ENCODE data around the gene SLC17A9.

Gene SLC17A9

GRCh38 chr20:62990306-62990825 is 37.9 kb downstream of the SLC17A9 start:
- Histone ChIP-seq H4K8ac (ENCODE audit: low read depth, low read length) (no peak overlapping the region), H3K79me2 (ENCODE audit: control insufficient read depth, insufficient read depth, low read length) (no peaks in the 10 kb centered on the region), H2BK15ac (replicated peaks; ENCODE audit: low read depth) (no peak overlapping the region), H2BK120ac (ENCODE audit: low read depth, low read length) (no peak overlapping the region), H3K4me1 (ENCODE audit: control insufficient read depth, low read depth, low read length) (no peaks in the 10 kb centered on the region), H3K23ac (ENCODE audit: low read length) (no peak overlapping the region), H2AK5ac (ENCODE audit: low read length) (no peak overlapping the region), H3K27me3 (ENCODE audit: insufficient read depth, low read length, poor library complexity) (no peaks in the 10 kb centered on the region), H3K4me2 (ENCODE audit: low read length) (no peak overlapping the region), H3K56ac (ENCODE audit: low read length) (no peak overlapping the region), H3K18ac (ENCODE audit: low read length) (no peak overlapping the region), H3K79me1 (ENCODE audit: low read length) (no peaks in the 10 kb centered on the region), H4K5ac (ENCODE audit: low read length) (no peak overlapping the region), H3K9ac (ENCODE audit: low read length) (no peak overlapping the region), H3K4ac (ENCODE audit: low read depth, low read length) (no peak overlapping the region), H3K36me3 (ENCODE audit: control insufficient read depth, insufficient read depth, low read length) (no peaks in the 10 kb centered on the region), H3K27ac (ENCODE audit: low read depth, low read length) (no peak overlapping the region), H2BK5ac (ENCODE audit: low read length) (no peak overlapping the region), H3K4me3 (ENCODE audit: low read length) (no peak overlapping the region)
- DNase-seq = no peak
- no CpG with 5 or more reads among the region's 22 CpGs for WGBS (ENCODE audit: extremely low coverage, insufficient coverage, low lambda C conversion rate)

GRCh38 chr20:62991196-62991807 is 38.8 kb downstream of the SLC17A9 start:
- H3K27me3 ChIP-seq (ENCODE audit: insufficient read depth, low read length, poor library complexity) = no peaks in the 10 kb centered on the region
- H3K4ac ChIP-seq (ENCODE audit: low read depth, low read length) = no peak overlapping the region
- H3K9ac ChIP-seq (ENCODE audit: low read length) = no peak overlapping the region
- no peak overlapping the region for H2BK120ac ChIP-seq (ENCODE audit: low read depth, low read length)
- H3K4me3 ChIP-seq (ENCODE audit: low read length) = no peak overlapping the region
- H3K56ac ChIP-seq (ENCODE audit: low read length) = no peak overlapping the region
- no peak overlapping the region for H2BK15ac ChIP-seq (replicated peaks; ENCODE audit: low read depth)
- H3K79me1 ChIP-seq (ENCODE audit: low read length) = no peaks in the 10 kb centered on the region
- H4K8ac ChIP-seq (ENCODE audit: low read depth, low read length) = no peak overlapping the region
- no peak overlapping the region for H4K5ac ChIP-seq (ENCODE audit: low read length)
- no peak overlapping the region for H2BK5ac ChIP-seq (ENCODE audit: low read length)
- DNase-seq = no peak
- H3K4me1 ChIP-seq (ENCODE audit: control insufficient read depth, low read depth, low read length) = no peaks in the 10 kb centered on the region
- no peaks in the 10 kb centered on the region for H3K79me2 ChIP-seq (ENCODE audit: control insufficient read depth, insufficient read depth, low read length)
- no CpG with 5 or more reads among the region's 13 CpGs for whole genome bisulfite sequencing (ENCODE audit: extremely low coverage, insufficient coverage, low lambda C conversion rate)
- H3K18ac ChIP-seq (ENCODE audit: low read length) = no peak overlapping the region
- H3K23ac ChIP-seq (ENCODE audit: low read length) = no peak overlapping the region
- no peak overlapping the region for H3K4me2 ChIP-seq (ENCODE audit: low read length)
- H3K27ac ChIP-seq (ENCODE audit: low read depth, low read length) = no peak overlapping the region
- H3K36me3 ChIP-seq (ENCODE audit: control insufficient read depth, insufficient read depth, low read length) = no peaks in the 10 kb centered on the region
- H2AK5ac ChIP-seq (ENCODE audit: low read length) = no peak overlapping the region

- DNase-seq = no peak
- no peaks in the 10 kb centered on the region for H3K27me3 ChIP-seq (ENCODE audit: insufficient read depth, low read length, poor library complexity)
- no peak overlapping the region for H3K4ac ChIP-seq (ENCODE audit: low read depth, low read length)
- no peaks in the 10 kb centered on the region for H3K36me3 ChIP-seq (ENCODE audit: control insufficient read depth, insufficient read depth, low read length)
- H3K4me2 ChIP-seq (ENCODE audit: low read length) = no peak overlapping the region
- H3K18ac ChIP-seq (ENCODE audit: low read length) = no peak overlapping the region
- no peak overlapping the region for H2BK15ac ChIP-seq (replicated peaks; ENCODE audit: low read depth)
- no peak overlapping the region for H2BK120ac ChIP-seq (ENCODE audit: low read depth, low read length)
- H2AK5ac ChIP-seq (ENCODE audit: low read length) = no peak overlapping the region
- no peaks in the 10 kb centered on the region for H3K4me1 ChIP-seq (ENCODE audit: control insufficient read depth, low read depth, low read length)
- no peak overlapping the region for H3K4me3 ChIP-seq (ENCODE audit: low read length)
- no peaks in the 10 kb centered on the region for H3K79me2 ChIP-seq (ENCODE audit: control insufficient read depth, insufficient read depth, low read length)
- no peaks in the 10 kb centered on the region for H3K79me1 ChIP-seq (ENCODE audit: low read length)
- no peak overlapping the region for H3K9ac ChIP-seq (ENCODE audit: low read length)
- H3K23ac ChIP-seq (ENCODE audit: low read length) = no peak overlapping the region
- WGBS (ENCODE audit: extremely low coverage, insufficient coverage, low lambda C conversion rate) = no CpG with 5 or more reads among the region's 6 CpGs
- no peak overlapping the region for H3K56ac ChIP-seq (ENCODE audit: low read length)
- H2BK5ac ChIP-seq (ENCODE audit: low read length) = no peak overlapping the region
- no peak overlapping the region for H4K5ac ChIP-seq (ENCODE audit: low read length)
- no peak overlapping the region for H3K27ac ChIP-seq (ENCODE audit: low read depth, low read length)
- no peak overlapping the region for H4K8ac ChIP-seq (ENCODE audit: low read depth, low read length)
These were observed 39.4 kb downstream of the SLC17A9 start for GRCh38 chr20:62991863-62992262.

- H3K27me3 ChIP-seq (ENCODE audit: insufficient read depth, low read length, poor library complexity) = no peaks in the 10 kb centered on the region
- H3K36me3 ChIP-seq (ENCODE audit: control insufficient read depth, insufficient read depth, low read length) = no peaks in the 10 kb centered on the region
- no peak overlapping the region for H3K56ac ChIP-seq (ENCODE audit: low read length)
- WGBS (ENCODE audit: extremely low coverage, insufficient coverage, low lambda C conversion rate) = no CpG with 5 or more reads among the region's 23 CpGs
- no peak overlapping the region for H3K27ac ChIP-seq (ENCODE audit: low read depth, low read length)
- H4K5ac ChIP-seq (ENCODE audit: low read length) = no peak overlapping the region
- no peak overlapping the region for H4K8ac ChIP-seq (ENCODE audit: low read depth, low read length)
- no peak overlapping the region for H3K4ac ChIP-seq (ENCODE audit: low read depth, low read length)
- no peaks in the 10 kb centered on the region for H3K79me1 ChIP-seq (ENCODE audit: low read length)
- no peaks in the 10 kb centered on the region for H3K79me2 ChIP-seq (ENCODE audit: control insufficient read depth, insufficient read depth, low read length)
- DNase-seq = no peak
- no peak overlapping the region for H2AK5ac ChIP-seq (ENCODE audit: low read length)
- H3K4me2 ChIP-seq (ENCODE audit: low read length) = no peak overlapping the region
- no peak overlapping the region for H2BK120ac ChIP-seq (ENCODE audit: low read depth, low read length)
- H3K18ac ChIP-seq (ENCODE audit: low read length) = no peak overlapping the region
- H3K4me1 ChIP-seq (ENCODE audit: control insufficient read depth, low read depth, low read length) = no peaks in the 10 kb centered on the region
- H2BK15ac ChIP-seq (replicated peaks; ENCODE audit: low read depth) = no peak overlapping the region
- H3K4me3 ChIP-seq (ENCODE audit: low read length) = no peak overlapping the region
- no peak overlapping the region for H3K23ac ChIP-seq (ENCODE audit: low read length)
- H3K9ac ChIP-seq (ENCODE audit: low read length) = no peak overlapping the region
- no peak overlapping the region for H2BK5ac ChIP-seq (ENCODE audit: low read length)
These were observed 41.5 kb downstream of the SLC17A9 start for GRCh38 chr20:62993856-62994494.

- H3K18ac ChIP-seq (ENCODE audit: low read length) = no peak overlapping the region
- no peak for DNase-seq
- H3K4me1 ChIP-seq (ENCODE audit: control insufficient read depth, low read depth, low read length) = no peaks in the 10 kb centered on the region
- no peaks in the 10 kb centered on the region for H3K79me1 ChIP-seq (ENCODE audit: low read length)
- H3K4me3 ChIP-seq (ENCODE audit: low read length) = no peak overlapping the region
- no peak overlapping the region for H4K5ac ChIP-seq (ENCODE audit: low read length)
- H4K8ac ChIP-seq (ENCODE audit: low read depth, low read length) = no peak overlapping the region
- H3K36me3 ChIP-seq (ENCODE audit: control insufficient read depth, insufficient read depth, low read length) = no peaks in the 10 kb centered on the region
- H3K27ac ChIP-seq (ENCODE audit: low read depth, low read length) = no peak overlapping the region
- no CpG with 5 or more reads among the region's 19 CpGs for WGBS (ENCODE audit: extremely low coverage, insufficient coverage, low lambda C conversion rate)
- no peak overlapping the region for H3K23ac ChIP-seq (ENCODE audit: low read length)
- H3K9ac ChIP-seq (ENCODE audit: low read length) = no peak overlapping the region
- H3K56ac ChIP-seq (ENCODE audit: low read length) = no peak overlapping the region
- H2BK5ac ChIP-seq (ENCODE audit: low read length) = no peak overlapping the region
- no peak overlapping the region for H2AK5ac ChIP-seq (ENCODE audit: low read length)
- no peaks in the 10 kb centered on the region for H3K79me2 ChIP-seq (ENCODE audit: control insufficient read depth, insufficient read depth, low read length)
- no peak overlapping the region for H3K4me2 ChIP-seq (ENCODE audit: low read length)
- H2BK15ac ChIP-seq (replicated peaks; ENCODE audit: low read depth) = no peak overlapping the region
- H3K27me3 ChIP-seq (ENCODE audit: insufficient read depth, low read length, poor library complexity) = no peaks in the 10 kb centered on the region
- no peak overlapping the region for H3K4ac ChIP-seq (ENCODE audit: low read depth, low read length)
- no peak overlapping the region for H2BK120ac ChIP-seq (ENCODE audit: low read depth, low read length)
These were observed 42.4 kb downstream of the SLC17A9 start for GRCh38 chr20:62994869-62995281.
